Activated B cell treated with CpG ODN at 0.5 μM for 24 hours (primary cell): Measurements from ENCODE around the gene ASIC3. TPM values are rescaled to one million over a fixed set of nuclear protein-coding genes. Genes with fewer than 3 reads are reported as not detected.

Experiments
- ATAC-seq: fragments of 200-7000 bp; cut with Tn5 transposase; one replicate; pipeline ENCODE4 v1.10.0; 2021; ENCODE audit warnings: low read depth, mild to moderate bottlenecking, moderate library complexity
- CTCF ChIA-PET: fragments of 350-600 bp; sonication (Branson Sonifier 250); formaldehyde crosslinking; loops from one replicate; lab custom pipeline; 2021; ENCODE audit warnings: antibody characterized with exemption; lab: Charles Lee
- POLR2A ChIA-PET: fragments of 350-600 bp; sonication (Branson Sonifier 250); formaldehyde crosslinking; loops from one replicate; lab custom pipeline; 2021; ENCODE audit warnings: antibody characterized with exemption; lab: Charles Lee
- DNase-seq: peaks from one replicate; pipeline ENCODE4 v3.0.0; 2022
- H3K27ac Mint-ChIP-seq: one replicate; pipeline ENCODE4 v1.8.0; 2020; ENCODE audit warnings: mixed read lengths
- H3K27me3 Mint-ChIP-seq: one replicate; pipeline ENCODE4 v1.8.0; 2021; ENCODE audit warnings: mixed read lengths
- H3K36me3 Mint-ChIP-seq: one replicate; pipeline ENCODE4 v1.8.0; 2021; ENCODE audit warnings: low read depth, mixed read lengths
- H3K4me1 Mint-ChIP-seq: one replicate; pipeline ENCODE4 v1.8.0; 2021; ENCODE audit warnings: mixed read lengths
- H3K4me3 Mint-ChIP-seq: one replicate; pipeline ENCODE4 v1.8.0; 2020; ENCODE audit warnings: mild to moderate bottlenecking, mixed read lengths
- H3K9me3 Mint-ChIP-seq: one replicate; pipeline ENCODE4 v1.8.0; 2020; ENCODE audit warnings: mixed read lengths
- CTCF ChIP-seq: fragments of 200-600 bp; IDR thresholded peaks from one replicate; pipeline ENCODE4 v1.8.0; 2022; ENCODE audit warnings: antibody characterized with exemption, mild to moderate bottlenecking
- intact Hi-C: fragments of 100-400 bp; cut with micrococcal nuclease; formaldehyde crosslinking; loops from one replicate; pipeline ENCODE4 v1.15.1; 2024
- total RNA-seq: library from RNA; stranded (reverse); gene quantifications from 2 replicates; pipeline ENCODE4 v1.2.3, GENCODE V29; 2022

The ASIC3 gene
- total RNA-seq, 1 donor from 2014 or later = 1.2 TPM

GRCh38 chr7:151078233-151079040 lies 30.1 kb downstream of the ASIC3 start:
- no peak for ATAC-seq

GRCh38 chr7:151079199-151079910 lies 31.0 kb downstream of the ASIC3 start:
- ChIA-PET POLR2A (interaction anchor here (0.5 kb wide), 1 partner anchor 18 kb away, joined by 3 read pairs; no protein-coding TSS in a partner anchor), CTCF (no interaction called here)
- Mint-ChIP-seq H3K9me3 (no peaks in the 10 kb centered on the region), H3K4me3 (peak overlapping the region; percentile 87), H3K27ac (no peak overlapping the region), H3K36me3 (peaks cover 22% of the 10 kb centered on the region), H3K27me3 (no peaks in the 10 kb centered on the region), H3K4me1 (peaks cover 39% of the 10 kb centered on the region)
- ATAC-seq (no peak), DNase-seq (no peak)
- TF ChIP-seq CTCF = no peak
- intact Hi-C loops = no loop called here

More at GRCh38 chr7:151078233-151079040, 30.1 kb downstream of the ASIC3 start:
- no peak for TF ChIP-seq CTCF
- peaks cover 30% of the 10 kb centered on the region for H3K36me3 Mint-ChIP-seq
- no peaks in the 10 kb centered on the region for H3K27me3 Mint-ChIP-seq
- CTCF ChIA-PET = no interaction called here
- H3K9me3 Mint-ChIP-seq = no peaks in the 10 kb centered on the region
- peaks cover 34% of the 10 kb centered on the region for H3K4me1 Mint-ChIP-seq
- intact Hi-C loops = no loop called here
- no peak for DNase-seq
- peak overlapping the region; percentile 87 for H3K4me3 Mint-ChIP-seq
- H3K27ac Mint-ChIP-seq = peak overlapping the region; percentile 50
- POLR2A ChIA-PET = interaction anchor here (0.5 kb wide), 1 partner anchor 17 kb away, joined by 3 read pairs; no protein-coding TSS in a partner anchor

GRCh38 chr7:151080067-151080521 lies 31.8 kb downstream of the ASIC3 start:
- peak overlapping the region; percentile 87 for H3K4me3 Mint-ChIP-seq
- intact Hi-C loops = loop anchor here (1.0 to 10.0 kb wide), 8 partner anchors 22 to 1455 kb away; partner anchors contain the start of genes ABCF2, PRKAG2 and ZNF862
- H3K36me3 Mint-ChIP-seq = peaks cover 18% of the 10 kb centered on the region
- DNase-seq = no peak
- H3K27me3 Mint-ChIP-seq = peaks cover 4% of the 10 kb centered on the region
- ChIA-PET POLR2A (interaction anchor here (1.0 to 1.2 kb wide), 5 partner anchors 17 to 147 kb away, joined by 3 to 14 read pairs (median 4); partner anchors contain the start of genes ABCB8, ABCF2 and SLC4A2), CTCF (no interaction called here)
- peak; percentile 1 for ATAC-seq
- no peak for TF ChIP-seq CTCF
- H3K27ac Mint-ChIP-seq = peak overlapping the region; percentile 70
- peaks cover 43% of the 10 kb centered on the region for H3K4me1 Mint-ChIP-seq
- H3K9me3 Mint-ChIP-seq = no peaks in the 10 kb centered on the region

- peaks cover 8% of the 10 kb centered on the region for H3K27me3 Mint-ChIP-seq
- no peaks in the 10 kb centered on the region for H3K9me3 Mint-ChIP-seq
- no peak for TF ChIP-seq CTCF
- ATAC-seq (peak; percentile 83), DNase-seq (peak; percentile 81)
- peaks cover 49% of the 10 kb centered on the region for H3K4me1 Mint-ChIP-seq
- CTCF ChIA-PET = interaction anchor here (0.7 kb wide), 1 partner anchor 163 kb away, joined by 3 read pairs; no protein-coding TSS in a partner anchor
- POLR2A ChIA-PET = interaction anchor here (1.0 to 1.2 kb wide), 5 partner anchors 17 to 147 kb away, joined by 3 to 14 read pairs (median 4); partner anchors contain the start of genes ABCB8, ABCF2 and SLC4A2
- peaks cover 13% of the 10 kb centered on the region for H3K36me3 Mint-ChIP-seq
- H3K4me3 Mint-ChIP-seq = peak within 1 kb of the TSS; percentile 91
- intact Hi-C loops = loop anchor here (1.0 to 10.0 kb wide), 8 partner anchors 22 to 1456 kb away; partner anchors contain the start of genes ABCF2, PRKAG2 and ZNF862
- H3K27ac Mint-ChIP-seq = peak within 1 kb of the TSS; percentile 70
Observed at GRCh38 chr7:151080522-151081169, 32.3 kb downstream of the ASIC3 start, which contains the start of gene FASTK. TSS of gene FASTK (minus strand) at chr7:151080809. CDS start at chr7:151080766, 43 bp downstream.
